ENCODE results near the gene ATP1B1. TPM values are rescaled to one million over a fixed set of nuclear protein-coding genes. Genes with fewer than 3 reads are reported as not detected.

Gene ATP1B1
- total and polyA plus RNA-seq, 9 donors = 35.8 to 130 (median 81.0) TPM

DNA sequence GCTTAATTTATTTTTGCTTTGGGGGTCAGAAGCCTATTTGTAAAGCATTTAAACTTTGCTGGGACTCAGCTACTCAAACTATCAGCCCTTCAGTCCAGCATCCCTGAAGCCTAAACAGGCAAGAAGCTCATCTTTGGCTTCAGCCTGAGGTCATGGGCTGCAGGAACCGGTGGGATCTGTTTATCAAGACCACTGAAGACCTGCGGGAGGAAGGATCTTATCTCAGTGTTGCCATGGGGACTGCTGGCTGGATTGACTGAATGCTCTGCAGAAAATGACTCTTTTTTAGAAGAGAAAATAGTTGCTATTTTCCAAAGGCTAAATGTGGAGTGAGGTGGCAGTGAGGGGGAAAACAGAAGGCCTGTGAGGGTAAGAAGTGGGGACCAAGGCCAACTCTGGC lies 20.6 kb upstream of the ATP1B1 start:
- intact Hi-C loops (cut with DNase I) = no loop called here
- H3K27me3 ChIP-seq = no peaks in the 10 kb centered on the region
- H3K27ac ChIP-seq = no peak overlapping the region
- peaks cover 6% of the 10 kb centered on the region for H3K4me1 ChIP-seq (ENCODE audit: insufficient read depth)
- DNase-seq = no peak
- TF ChIP-seq, protein P1, sequence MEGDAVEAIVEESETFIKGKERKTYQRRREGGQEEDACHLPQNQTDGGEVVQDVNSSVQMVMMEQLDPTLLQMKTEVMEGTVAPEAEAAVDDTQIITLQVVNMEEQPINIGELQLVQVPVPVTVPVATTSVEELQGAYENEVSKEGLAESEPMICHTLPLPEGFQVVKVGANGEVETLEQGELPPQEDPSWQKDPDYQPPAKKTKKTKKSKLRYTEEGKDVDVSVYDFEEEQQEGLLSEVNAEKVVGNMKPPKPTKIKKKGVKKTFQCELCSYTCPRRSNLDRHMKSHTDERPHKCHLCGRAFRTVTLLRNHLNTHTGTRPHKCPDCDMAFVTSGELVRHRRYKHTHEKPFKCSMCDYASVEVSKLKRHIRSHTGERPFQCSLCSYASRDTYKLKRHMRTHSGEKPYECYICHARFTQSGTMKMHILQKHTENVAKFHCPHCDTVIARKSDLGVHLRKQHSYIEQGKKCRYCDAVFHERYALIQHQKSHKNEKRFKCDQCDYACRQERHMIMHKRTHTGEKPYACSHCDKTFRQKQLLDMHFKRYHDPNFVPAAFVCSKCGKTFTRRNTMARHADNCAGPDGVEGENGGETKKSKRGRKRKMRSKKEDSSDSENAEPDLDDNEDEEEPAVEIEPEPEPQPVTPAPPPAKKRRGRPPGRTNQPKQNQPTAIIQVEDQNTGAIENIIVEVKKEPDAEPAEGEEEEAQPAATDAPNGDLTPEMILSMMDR (IDR thresholded peaks at IDR 0.05) = no peak
- no peak for TF ChIP-seq POLR2A (IDR thresholded peaks at IDR 0.05)
- TF ChIP-seq EP300 (IDR thresholded peaks at IDR 0.05) = no peak
- WGBS, 3 donors = 19 to 25% (median 24%) methylated on average over 2 of the region's 2 CpGs
- no peaks in the 10 kb centered on the region for H3K36me3 ChIP-seq
- H3K4me3 ChIP-seq = no peak overlapping the region
- H3K9me3 ChIP-seq = no peaks in the 10 kb centered on the region

- WGBS, 3 donors = 73 to 76% (median 76%) methylated on average over 3 of the region's 3 CpGs
- TF ChIP-seq POLR2A (IDR thresholded peaks at IDR 0.05) = no peak
- no peak for TF ChIP-seq EP300 (IDR thresholded peaks at IDR 0.05)
- TF ChIP-seq, protein P1 (IDR thresholded peaks at IDR 0.05) = no peak
- Histone ChIP-seq H3K36me3 (no peaks in the 10 kb centered on the region), H3K4me1 (ENCODE audit: insufficient read depth) (peaks cover 6% of the 10 kb centered on the region), H3K9me3 (no peaks in the 10 kb centered on the region), H3K27me3 (no peaks in the 10 kb centered on the region), H3K27ac (no peak overlapping the region), H3K4me3 (no peak overlapping the region)
- DNase-seq = no peak
- intact Hi-C loops (cut with DNase I) = no loop called here
Measured at GRCh38 chr1:169086603-169087455, 19.7 kb upstream of the ATP1B1 start.

DNA sequence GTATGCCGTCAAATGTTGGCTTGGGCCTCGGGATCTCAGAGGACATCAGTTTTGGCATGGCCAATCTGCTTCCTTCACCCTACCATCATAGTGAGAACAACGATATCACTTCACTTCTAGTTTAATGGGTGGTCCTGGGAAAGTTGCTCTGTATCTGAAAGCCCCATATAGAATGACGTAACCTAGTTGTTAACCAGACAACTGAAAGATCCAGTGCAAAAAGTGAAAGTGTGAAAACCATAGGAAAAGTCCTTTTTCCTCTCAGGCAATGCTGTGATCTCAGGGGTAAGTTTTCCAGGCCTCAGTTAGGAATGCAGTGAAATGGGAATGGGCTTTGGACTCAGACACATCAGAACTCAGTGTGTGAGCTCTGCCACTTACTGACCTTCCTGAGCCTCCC lies 18.6 kb upstream of the ATP1B1 start:
- Histone ChIP-seq H3K27ac (no peak overlapping the region), H3K4me1 (ENCODE audit: insufficient read depth) (peaks cover 6% of the 10 kb centered on the region), H3K36me3 (no peaks in the 10 kb centered on the region), H3K27me3 (no peaks in the 10 kb centered on the region), H3K4me3 (no peak overlapping the region), H3K9me3 (no peaks in the 10 kb centered on the region)
- WGBS, 3 donors = 90 to 91% (median 90%) methylated on average over 4 of the region's 4 CpGs
- no peak for DNase-seq
- no peak for TF ChIP-seq EP300 (IDR thresholded peaks at IDR 0.05)
- TF ChIP-seq, protein P1 (IDR thresholded peaks at IDR 0.05) = no peak
- TF ChIP-seq POLR2A (IDR thresholded peaks at IDR 0.05) = no peak
- intact Hi-C loops (cut with DNase I) = no loop called here

DNA sequence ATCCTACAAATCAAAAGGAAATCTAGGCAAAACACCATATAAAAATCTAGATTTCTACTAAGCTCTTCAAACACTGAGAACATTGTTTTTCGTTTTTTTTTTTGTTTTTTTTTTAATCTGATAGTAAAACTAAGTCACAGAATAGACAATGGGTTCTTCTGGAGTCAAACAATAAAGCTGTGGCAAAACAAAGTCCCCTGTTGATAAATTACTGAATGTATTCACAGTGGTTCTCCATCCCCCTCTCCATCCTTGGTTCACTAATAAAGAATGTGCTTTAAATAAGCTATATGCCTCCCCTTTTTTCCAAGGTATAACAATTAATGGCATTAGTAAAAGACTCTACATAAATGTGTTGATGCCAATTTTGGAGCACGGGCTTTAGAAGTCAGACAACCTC lies 16.7 kb upstream of the ATP1B1 start:
- no peak for DNase-seq
- intact Hi-C loops (cut with DNase I) = no loop called here
- WGBS, 3 donors = 75 to 97% (median 78%) methylated on average over 2 of the region's 2 CpGs
- TF ChIP-seq POLR2A (IDR thresholded peaks at IDR 0.05) (no peak), EP300 (IDR thresholded peaks at IDR 0.05) (no peak)
- TF ChIP-seq, protein P1 (IDR thresholded peaks at IDR 0.05) = no peak
- H3K4me3 ChIP-seq = no peak overlapping the region
- H3K9me3 ChIP-seq = no peaks in the 10 kb centered on the region
- peaks cover 6% of the 10 kb centered on the region for H3K4me1 ChIP-seq (ENCODE audit: insufficient read depth)
- no peaks in the 10 kb centered on the region for H3K36me3 ChIP-seq
- H3K27ac ChIP-seq = no peak overlapping the region
- H3K27me3 ChIP-seq = no peaks in the 10 kb centered on the region
